SW 1271 (cell line): ENCODE measurements around the gene RGS6.

Experiments
- DNase-seq, 2 experiments: peaks; one replicate each; lab custom pipeline; 2025; lab: John Stamatoyannopoulos, UW

The RGS6 gene

DNA sequence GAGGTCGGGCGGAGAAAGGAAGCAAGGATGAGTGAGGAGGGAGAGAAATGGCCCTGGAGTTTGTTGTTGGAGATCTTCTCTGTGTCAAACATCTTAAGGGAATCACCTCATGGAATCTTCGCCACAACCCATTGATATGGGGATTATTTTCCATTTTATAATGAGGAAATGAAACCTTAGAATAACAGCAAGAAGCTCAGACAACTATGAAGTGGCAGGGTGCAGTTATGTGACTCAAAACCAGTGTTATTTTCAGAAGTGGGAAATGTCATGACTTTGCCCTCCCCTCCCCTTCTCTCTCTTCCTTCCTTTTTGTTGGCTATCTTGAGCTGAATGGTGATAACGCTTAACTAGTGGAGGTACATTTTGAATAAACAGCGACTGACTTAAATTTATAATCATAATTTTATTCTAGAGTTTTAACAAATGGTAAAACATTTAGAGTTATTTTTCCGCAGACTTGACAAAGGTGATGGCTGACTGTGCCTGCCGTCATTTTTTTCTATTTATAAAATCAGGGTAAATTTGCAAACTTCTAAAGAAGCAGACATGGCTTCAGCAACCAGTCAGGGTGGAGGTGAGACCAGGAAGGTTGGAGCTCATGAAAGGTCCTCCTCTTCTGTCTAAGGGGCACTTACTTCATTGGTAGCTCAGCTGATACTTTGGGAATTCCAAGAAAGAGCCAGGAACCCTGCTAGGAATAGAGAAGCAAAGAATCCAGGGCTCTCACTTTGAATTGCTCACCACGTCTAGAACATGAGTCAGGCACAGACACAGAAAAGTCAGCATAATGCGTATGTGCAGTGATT lies 232.4 kb downstream of the RGS6 start:
- DNase-seq: no peak

DNA sequence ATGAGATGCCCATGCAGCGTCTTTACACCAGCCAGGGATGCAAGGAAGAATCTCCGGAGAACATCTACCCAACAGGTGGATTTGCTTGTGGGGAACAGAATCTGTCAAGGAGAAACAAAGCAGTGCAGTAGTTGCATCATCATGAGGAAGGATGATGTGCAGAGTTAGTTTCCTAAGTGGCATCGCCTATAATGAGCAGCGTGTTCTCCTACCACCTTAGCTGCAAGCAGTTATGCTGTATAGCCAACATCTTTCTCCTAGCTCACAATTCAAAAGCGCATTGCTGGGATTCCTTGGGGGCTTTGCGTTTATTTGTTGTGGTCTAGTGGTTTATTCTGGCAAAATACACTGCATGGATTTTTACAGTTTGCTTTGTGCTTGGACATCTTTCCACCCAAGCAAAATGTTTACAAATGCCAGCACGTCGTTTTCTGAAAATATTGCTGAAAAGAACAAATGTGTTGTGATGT lies 233.0 kb downstream of the RGS6 start:
- DNase-seq: no peak

DNA sequence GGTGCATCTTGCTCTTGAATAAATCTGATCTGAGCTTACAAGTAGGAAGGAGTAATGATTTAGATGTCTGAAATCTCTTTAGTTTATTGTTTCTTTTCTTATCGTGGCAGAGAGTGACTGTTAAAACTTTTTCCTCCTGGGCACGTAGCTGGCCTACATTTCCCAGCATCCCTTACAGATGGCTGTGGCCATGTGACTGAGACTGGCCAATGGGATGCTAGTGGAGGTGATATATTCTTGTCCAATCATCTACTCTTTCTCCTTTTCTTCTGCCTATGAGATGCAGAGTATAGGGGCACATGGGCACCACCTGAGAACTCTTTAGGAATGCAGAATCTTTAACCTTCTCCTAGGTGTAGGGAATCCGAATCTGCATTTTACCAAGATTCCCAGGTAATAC lies 237.3 kb downstream of the RGS6 start:
- no peak for DNase-seq

DNA sequence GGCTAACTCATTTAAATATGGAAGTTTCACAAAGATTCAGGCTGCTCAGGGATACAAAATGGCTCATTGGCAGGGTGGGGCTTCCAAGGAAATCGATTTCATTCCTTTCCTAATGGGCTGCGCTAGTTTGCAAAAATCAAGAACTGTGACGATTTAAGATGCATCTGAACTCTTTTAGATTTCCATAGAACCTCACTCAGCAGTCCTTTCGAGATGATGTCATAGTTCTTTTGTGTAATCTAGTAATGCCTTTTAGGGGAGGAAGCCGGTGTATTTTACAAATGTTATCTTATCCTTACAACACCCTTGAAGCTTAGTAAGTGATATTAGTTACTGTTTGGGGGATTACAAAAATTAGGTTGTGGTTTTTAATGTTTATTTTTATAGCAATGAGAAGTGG lies 239.8 kb downstream of the RGS6 start:
- DNase-seq: no peak

DNA sequence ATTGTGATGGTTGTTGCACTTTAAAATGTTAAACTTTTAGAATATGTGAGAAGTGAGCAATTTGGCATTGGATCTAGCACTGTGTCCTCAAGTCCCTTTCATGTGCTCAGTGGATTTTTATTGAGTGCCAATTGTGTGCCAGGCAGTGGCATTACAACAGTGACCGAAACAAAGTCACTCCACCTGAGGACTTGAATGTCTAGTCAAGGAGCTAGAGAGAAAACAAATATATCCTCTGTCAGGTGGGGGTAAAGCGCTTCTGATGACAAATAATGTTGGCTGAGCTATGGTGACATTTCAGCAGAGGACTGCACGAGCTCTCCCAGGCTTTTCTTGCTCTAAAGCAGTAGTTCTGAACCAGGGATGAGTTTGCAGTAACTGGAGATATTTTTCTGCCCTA lies 240.4 kb downstream of the RGS6 start:
- no peak for DNase-seq

DNA sequence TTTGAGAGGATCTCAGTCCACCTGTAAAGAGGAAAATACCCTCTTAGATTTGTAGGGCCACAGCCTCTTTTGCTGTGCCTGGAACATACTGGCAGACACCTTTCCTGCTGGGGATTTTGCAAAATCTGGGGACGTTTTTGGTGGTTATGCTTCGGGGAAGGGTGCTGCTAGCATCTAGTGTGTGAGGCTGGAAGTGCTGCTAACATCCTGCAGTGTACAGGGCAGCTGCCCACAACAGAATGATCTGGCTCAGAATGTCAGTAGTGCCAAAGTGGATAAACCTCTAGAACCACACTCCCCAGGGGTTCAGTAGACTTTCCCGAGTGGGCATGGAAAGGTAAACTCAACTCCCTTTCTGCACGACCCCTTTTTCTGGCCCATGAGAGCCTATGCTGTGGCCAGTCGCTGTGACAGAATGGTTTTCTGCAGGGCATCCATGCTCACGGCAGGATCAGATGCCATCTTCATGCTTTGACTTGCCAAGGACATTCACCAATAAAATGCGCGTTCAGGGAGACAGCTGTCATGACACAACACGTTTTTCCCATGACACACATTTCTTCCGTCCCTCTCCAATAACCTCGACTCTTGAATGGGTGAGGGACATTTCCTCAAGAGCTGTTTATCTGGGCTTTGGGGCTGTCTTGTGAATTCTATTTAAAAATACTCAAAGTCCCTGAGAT lies 240.9 kb downstream of the RGS6 start:
- no peak for DNase-seq

DNA sequence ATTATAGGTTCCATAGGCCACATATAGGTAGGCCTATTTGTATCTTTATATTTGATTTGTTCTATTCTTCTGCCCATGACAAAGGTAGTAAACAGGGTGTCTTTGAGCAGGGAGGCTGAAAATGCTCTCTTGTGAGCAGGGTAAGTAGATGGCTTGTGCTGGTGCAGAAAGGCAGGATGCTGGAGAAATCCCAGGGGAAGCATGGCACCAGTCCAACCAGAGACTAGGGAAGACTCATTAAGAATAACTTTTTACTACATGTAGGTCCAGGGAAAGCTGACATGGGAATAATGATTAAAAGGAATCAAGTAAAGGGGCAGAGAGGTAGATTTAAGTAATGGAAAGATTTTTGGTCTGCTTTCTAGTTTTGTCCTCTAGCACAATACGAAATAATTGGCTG lies 245.0 kb downstream of the RGS6 start:
- no peak for DNase-seq

DNA sequence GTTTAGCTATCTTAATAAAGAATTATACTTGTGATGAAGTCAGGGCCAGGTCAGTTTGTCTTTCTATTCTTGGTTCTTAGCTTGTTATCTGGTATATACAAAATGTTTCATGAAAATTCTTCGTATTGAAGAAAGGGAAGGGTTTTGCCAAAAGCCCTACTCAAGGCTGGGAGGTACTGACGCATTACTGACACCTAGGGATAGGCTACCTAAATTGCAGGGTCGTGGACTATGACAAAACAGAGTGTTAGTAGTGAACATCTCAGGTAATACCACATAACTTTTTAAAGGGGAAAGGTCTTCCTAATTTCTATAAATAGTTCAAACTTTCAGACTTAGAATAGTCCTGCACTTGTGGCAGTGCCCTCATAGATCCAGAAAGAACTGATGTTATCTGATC lies 246.3 kb downstream of the RGS6 start:
- DNase-seq: no peak

DNA sequence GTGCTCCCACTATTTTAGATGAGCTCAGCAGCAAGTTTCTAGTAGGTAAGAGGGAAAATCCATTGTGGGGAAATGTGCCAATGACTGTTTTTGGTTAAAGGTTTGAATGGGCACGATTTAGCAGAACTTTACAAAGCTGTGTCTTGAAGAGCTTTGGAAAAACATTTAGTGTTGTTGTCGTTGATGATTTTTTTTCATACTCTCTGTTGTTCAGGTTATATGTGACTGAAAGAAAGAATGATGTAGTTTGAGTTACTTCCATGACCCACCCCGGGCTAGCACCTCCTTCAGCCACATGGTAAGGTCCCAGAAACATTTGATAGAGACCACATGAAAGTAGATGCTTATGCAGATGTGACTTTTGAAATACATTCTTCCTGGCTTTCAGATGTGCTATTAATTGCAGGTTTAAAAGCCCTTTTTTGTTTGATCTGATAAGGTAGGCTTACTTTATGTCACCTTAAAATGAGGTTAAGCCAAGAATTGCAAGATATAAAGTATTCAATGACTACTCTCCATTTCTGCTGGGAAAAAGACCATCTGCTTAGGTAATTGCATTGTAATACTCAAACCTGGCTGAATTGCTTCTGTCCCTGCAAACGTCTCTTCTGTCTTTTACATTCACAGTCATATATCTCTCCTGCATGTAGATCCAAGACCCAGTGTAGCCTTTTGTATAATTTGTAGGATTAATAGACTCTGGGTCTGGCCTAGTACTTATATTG lies 250.6 kb downstream of the RGS6 start:
- DNase-seq: no peak

DNA sequence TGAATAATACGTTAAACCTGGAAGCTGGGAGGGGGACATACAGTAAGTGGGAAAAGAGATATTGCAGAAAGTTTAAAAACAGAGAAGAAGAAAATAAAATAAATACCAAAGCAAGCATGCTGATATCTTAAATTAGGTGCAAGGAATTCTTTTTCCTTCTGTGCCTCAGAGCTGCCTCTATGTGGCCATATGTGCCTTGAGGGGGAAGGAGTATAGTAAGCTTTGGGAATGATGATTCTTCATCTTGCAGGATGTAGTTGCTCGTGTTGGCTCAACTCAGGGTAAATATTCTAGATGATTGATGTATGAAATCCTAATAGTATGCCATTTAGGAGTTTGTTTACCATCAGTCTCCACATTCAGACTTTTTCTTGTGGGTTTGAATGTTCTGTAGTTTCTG lies 251.4 kb downstream of the RGS6 start:
- DNase-seq: no peak

DNA sequence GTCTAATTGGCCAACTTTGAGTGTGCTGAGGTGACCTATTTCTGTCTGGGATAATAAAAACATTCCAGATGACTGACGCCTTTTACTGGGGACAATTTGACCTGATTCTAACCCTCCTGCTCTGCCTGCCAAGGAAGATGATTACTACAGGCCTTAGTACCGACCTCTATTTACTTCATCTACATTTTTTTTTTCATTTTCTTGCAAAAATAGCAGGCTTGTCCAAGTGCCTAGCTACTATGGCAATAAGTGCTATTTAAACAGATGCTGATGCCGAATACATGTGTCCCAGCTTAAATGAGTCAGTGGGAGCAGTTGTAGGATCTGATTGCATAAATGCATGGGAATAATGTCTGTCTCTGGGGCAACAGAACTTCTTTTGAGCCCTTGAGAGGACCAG lies 254.3 kb downstream of the RGS6 start:
- no peak for DNase-seq

DNA sequence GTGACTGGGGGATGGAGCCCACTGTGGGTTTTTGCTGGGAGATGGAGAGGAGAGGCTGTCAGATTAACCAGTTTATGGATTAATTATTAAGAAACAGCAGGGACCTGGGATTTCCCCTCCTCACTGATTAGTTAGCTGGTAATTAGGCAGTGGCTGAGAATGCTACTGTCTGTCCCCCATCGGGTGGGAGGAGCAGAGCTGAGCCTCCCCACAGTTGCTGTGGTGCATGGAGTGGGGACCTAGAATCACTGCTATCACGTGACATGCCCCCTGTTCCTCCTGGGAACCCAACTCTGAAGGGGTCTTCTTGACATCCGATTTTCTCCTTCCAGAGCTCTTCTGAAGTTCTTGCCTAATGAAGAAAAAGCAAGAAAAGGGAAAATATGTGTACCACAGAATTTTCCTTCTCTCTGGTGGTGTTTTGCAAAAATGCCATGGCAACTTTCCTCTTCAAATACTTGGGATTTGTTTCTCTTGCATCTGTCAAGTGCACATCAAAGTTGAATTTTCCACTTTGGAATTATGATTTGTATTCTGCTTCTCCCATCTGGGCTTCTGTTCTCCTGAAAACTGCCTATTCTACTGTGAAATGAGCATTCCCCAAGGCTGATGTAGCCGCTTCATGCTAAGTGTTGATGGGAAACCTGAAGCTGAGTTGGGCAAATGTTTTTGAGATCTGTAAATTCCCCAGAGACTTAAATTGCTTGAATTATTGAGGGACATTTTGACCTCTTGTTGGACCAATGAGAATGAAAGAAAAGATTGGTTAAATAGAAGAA lies 264.2 kb downstream of the RGS6 start:
- no peak for DNase-seq

DNA sequence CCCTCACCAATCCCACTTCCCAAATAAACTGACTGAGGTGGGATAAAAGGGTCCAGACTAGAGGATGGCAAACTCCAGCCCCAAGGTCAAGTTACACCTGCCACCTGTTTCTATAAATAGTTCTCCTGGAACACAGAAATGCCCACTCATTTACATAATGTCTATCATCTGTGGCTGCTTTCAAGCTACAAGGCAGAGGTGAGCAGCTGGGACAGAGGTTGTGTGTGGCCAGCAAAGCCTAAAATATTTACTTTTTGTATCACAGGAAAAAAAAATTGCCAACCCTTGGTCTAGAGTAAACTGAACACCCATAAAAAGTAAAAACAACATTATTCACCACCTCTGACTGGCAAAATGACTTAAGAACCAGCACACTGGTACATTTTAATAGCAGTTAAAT lies 269.4 kb downstream of the RGS6 start:
- no peak for DNase-seq

DNA sequence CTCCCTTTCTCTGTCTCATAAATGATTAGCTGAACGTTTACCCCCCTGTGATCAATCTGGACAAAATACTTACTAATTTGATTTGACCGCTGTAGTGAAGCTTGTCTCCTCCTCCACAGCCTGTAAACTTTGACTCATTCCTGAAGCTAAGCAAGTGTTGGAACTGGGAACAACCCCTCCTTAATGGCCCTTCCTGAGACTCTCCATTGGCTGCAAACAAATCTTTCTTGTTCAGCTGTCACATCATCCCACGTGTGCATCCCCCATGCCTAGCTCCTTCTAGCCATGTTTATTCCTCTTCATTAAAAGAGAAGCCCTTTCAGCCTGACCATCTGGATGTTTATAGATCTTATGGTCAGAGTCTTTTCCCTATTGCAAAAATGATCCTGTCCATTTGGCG lies 281.2 kb downstream of the RGS6 start:
- no peak for DNase-seq

DNA sequence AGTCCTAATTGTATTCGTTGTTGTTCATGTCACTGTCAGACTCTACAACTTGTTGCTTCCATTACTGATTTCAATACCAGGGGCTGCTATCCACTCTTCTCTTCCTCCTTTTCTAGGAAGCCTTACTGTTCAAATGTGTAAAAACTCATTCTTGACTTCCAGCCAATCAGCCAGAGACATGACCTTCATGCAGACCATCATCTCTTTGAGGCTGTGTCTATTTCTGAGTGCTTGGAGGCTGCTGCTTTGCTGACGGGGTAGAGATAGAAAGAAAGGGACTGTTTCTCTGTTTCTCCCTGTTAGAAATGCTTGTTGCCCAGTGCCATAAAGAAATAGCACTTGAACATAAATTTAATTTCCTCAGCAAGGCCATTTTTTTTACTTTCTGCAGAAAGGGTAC lies 282.9 kb downstream of the RGS6 start:
- DNase-seq: no peak

DNA sequence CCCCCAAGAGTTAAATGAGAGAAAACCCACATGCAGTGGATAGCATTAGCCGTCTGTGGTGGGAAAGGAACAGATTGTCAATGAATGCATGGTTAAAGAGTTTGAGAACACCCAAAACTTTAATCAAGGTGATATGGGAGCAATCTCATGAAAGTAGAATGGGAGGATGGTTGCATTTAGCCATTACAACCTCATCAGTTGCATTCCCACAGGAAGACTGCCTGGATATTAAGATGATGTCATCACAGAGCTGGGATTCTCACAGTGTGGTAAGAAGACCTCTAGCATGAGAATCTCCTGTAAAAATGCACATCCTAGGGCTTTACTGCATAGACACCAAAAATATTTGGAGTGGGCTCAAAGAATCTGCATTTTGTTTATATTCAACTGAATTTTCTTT lies 284.9 kb downstream of the RGS6 start:
- DNase-seq: no peak

DNA sequence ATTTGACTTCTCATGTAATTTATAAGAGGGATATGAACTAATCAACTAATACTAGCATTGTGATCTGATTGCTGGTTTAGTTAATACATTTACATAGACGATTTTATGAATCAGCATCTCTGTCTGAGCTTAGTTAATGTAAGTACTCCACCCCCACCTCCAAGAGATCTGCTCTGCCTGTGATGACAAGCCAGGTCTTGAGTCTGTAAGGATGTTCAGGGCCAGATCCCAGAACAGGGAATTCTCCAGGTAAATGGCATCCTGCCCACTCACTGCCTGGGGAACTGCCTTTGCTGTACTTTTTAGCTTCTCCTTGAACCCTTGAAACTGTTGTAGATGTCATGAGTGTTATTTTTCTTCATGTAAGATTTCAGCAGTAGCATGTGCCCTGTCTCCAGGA lies 289.8 kb downstream of the RGS6 start:
- DNase-seq: no peak

DNA sequence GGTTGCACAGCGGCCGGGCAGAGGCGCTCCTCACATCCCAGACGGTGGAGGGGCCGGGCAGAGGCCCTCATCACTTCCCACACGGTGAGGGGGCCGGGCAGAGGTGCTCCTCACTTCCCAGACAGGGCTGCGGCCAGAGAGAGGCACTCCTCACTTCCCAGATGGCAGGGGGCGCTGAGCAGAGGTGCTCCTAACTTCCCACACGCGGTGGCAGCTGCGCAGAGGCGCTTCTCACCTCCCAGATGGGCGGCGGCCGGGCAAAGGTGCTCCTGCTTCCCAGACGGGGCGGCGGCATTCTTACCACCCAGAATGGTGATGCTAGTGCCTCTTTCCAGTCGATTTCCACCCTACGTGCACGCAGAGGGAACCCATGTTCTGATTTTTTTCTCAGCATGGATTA lies 304.4 kb downstream of the RGS6 start:
- DNase-seq: no peak

DNA sequence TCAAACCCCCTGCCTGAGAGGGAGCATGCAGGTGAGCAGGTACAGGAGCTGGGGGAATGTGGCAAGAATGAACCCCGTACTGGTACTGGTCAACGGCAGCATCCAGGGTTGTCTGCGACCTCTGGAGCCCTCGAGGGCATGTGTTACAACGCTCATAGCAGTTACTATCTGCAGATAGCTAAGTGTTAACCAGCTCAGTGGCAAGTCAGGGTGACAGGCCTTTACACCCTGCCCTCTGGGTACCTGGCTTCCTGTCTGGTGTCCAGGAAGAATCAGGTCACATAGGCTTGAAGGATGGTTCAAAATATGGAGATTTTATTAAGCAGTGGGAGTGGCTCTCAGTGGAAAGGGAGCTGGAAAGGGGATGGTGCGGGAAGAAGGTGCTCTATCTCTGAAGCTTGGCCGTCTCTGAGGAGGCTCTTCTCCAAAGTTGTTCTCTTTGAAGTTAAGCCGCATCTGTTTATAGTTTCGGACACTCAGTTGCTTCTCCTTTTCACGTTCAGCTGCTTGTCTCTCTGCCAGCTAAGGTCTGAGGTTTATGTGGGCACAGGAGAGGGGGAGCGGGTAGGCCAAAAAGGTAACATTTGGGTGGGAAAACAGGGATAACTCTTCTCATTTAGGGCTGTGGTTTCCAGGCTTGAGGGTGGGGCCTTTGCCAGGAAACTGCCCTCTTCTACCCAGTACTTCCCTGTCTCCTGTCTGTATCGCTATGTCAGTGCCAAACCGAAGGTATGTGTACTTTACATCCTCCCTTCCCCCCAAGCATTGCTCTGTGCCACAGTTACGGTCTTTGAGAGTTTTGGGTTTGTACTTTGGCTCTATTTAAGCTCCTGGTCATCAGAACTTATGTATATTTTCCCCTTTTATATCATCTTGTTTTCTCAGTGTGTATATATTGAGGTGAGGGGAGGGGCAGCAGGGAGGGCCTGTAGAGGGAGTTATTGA lies 305.8 kb downstream of the RGS6 start:
- no peak for DNase-seq

DNA sequence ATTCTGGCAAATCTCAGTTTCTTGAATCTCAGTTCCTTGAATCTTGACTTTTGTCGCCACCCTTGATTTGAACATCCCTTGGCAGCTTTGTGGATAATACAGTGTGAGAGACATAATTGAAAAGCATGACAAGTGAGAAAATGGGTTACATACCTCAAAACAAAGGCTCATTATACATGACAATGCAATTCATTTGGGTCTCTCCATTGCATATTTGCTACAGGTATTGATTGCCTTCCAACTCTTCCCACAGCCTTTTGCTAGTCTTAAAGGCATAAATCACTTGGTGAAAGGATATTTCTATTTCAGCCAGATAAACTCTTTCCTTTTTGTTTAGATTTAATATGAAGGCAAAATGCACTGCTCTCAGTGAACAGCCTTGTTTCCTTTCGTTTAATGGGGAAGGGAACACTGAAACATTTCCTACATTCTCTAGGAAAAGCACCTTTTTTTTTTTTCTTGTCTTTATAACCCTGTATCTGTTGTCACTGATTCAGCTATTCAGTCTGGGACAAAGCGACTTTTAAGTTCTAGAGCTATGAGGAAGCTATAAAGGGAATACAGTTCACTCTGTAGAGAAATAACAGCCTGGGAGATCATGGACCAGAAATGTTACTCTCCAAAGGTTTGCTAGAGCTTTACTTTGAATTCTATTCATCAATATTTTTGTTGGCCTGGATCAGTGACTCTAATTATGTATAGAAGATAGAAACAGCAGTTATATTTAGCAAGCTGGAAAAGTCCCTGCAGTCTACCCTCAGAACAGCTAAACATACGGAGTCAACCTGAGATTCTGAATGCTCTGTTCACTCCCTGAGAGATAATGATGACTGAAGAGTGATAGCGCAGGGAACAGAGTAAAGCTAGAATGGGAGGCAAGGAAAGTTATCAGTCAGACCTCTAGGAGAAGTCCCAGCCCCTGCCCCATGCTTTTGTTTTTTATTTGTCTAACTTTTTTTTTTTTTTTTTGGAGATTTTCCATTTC lies 311.4 kb downstream of the RGS6 start:
- DNase-seq: no peak
